H9 (cell line): Measurements from ENCODE around the gene MAP7. TPM values are rescaled to one million over a fixed set of nuclear protein-coding genes. Genes with fewer than 3 reads are reported as not detected.

Experiments
- DNase-seq: peaks from one replicate; pipeline ENCODE4 v3.0.0-alpha.2; 2017
- H2AFZ ChIP-seq: one replicate; pipeline ENCODE4 v1.6.1; 2013; ENCODE audit warnings: mild to moderate bottlenecking, low read length, control low read depth, moderate library complexity
- H2AK5ac ChIP-seq: 2 replicates; pipeline ENCODE4 v1.6.1; 2013; ENCODE audit warnings: low read length, control low read depth, mixed read lengths; ENCODE audit not compliant: insufficient read length
- H2BK120ac ChIP-seq: one replicate; pipeline ENCODE4 v1.6.1; 2013; ENCODE audit warnings: low read depth, mild to moderate bottlenecking, low read length, control low read depth, inconsistent platforms; ENCODE audit not compliant: poor library complexity, severe bottlenecking
- H2BK12ac ChIP-seq: 2 replicates; pipeline ENCODE4 v1.6.1; 2013; ENCODE audit warnings: low read length, control low read depth, mixed read lengths, low read depth; ENCODE audit not compliant: insufficient read length
- H2BK15ac ChIP-seq: 2 replicates; pipeline ENCODE4 v1.6.1; 2013; ENCODE audit warnings: low read depth, low read length, control low read depth
- H2BK20ac ChIP-seq: one replicate; pipeline ENCODE4 v1.6.1; 2013; ENCODE audit warnings: low read depth, mild to moderate bottlenecking, low read length, control low read depth, inconsistent platforms; ENCODE audit not compliant: poor library complexity, severe bottlenecking
- H2BK5ac ChIP-seq: 2 replicates; pipeline ENCODE4 v1.6.1; 2013; ENCODE audit warnings: low read length, control low read depth, mixed read lengths; ENCODE audit not compliant: insufficient read length
- H3K14ac ChIP-seq: 2 replicates; pipeline ENCODE4 v1.6.1; 2013; ENCODE audit warnings: low read length, control low read depth; ENCODE audit not compliant: insufficient read depth
- H3K18ac ChIP-seq: 2 replicates; pipeline ENCODE4 v1.6.1; 2013; ENCODE audit warnings: low read depth, mild to moderate bottlenecking, mixed read lengths, low read length, control low read depth; ENCODE audit not compliant: insufficient read length
- H3K23ac ChIP-seq: 2 replicates; pipeline ENCODE4 v1.6.1; 2013; ENCODE audit warnings: low read length, control low read depth, mixed read lengths, low read depth; ENCODE audit not compliant: insufficient read length
- H3K23me2 ChIP-seq: 2 replicates; pipeline ENCODE4 v1.6.1; 2013; ENCODE audit warnings: low read depth, mild to moderate bottlenecking, mixed read lengths, low read length, control low read depth; ENCODE audit not compliant: insufficient read length, poor library complexity, severe bottlenecking
- H3K27ac ChIP-seq: 2 replicates; pipeline ENCODE4 v1.5.1; 2013; ENCODE audit warnings: low read length, control low read depth, mixed read lengths, low read depth; ENCODE audit not compliant: insufficient read length
- H3K27me3 ChIP-seq: 2 replicates; pipeline ENCODE4 v1.6.1; 2013; ENCODE audit warnings: low read length, control low read depth, inconsistent platforms; ENCODE audit not compliant: insufficient read depth
- H3K4ac ChIP-seq: 2 replicates; pipeline ENCODE4 v1.6.1; 2013; ENCODE audit warnings: low read depth, mild to moderate bottlenecking, control low read depth, inconsistent platforms, low read length, moderate library complexity
- H3K4me1 ChIP-seq: 2 replicates; pipeline ENCODE4 v1.6.1; 2013; ENCODE audit warnings: low read length, control low read depth, inconsistent platforms; ENCODE audit not compliant: insufficient read depth
- H3K4me2 ChIP-seq: 2 replicates; pipeline ENCODE4 v1.6.1; 2013; ENCODE audit warnings: low read length, control low read depth, mixed read lengths; ENCODE audit not compliant: insufficient read length, insufficient read depth
- H3K56ac ChIP-seq: 2 replicates; pipeline ENCODE4 v1.6.1; 2013; ENCODE audit warnings: low read depth, mild to moderate bottlenecking, mixed read lengths, low read length, control low read depth; ENCODE audit not compliant: insufficient read length
- H3K79me1 ChIP-seq: 2 replicates; pipeline ENCODE4 v1.6.1; 2013; ENCODE audit warnings: low read depth, mild to moderate bottlenecking, moderate library complexity, low read length, control low read depth, inconsistent platforms; ENCODE audit not compliant: insufficient read depth, poor library complexity, severe bottlenecking
- H3K79me2 ChIP-seq: 2 replicates; pipeline ENCODE4 v1.6.1; 2013; ENCODE audit warnings: low read length, control low read depth, inconsistent platforms; ENCODE audit not compliant: insufficient read depth
- H3K9ac ChIP-seq: 2 replicates; pipeline ENCODE4 v1.6.1; 2013; ENCODE audit warnings: low read length, control low read depth, mixed read lengths; ENCODE audit not compliant: insufficient read length; ENCODE audit errors: extremely low read depth
- H3K9me3 ChIP-seq: one replicate; pipeline ENCODE4 v1.6.1; 2013; ENCODE audit warnings: low read depth, low read length, inconsistent platforms; ENCODE audit not compliant: control insufficient read depth
- H3T11ph ChIP-seq: one replicate; pipeline ENCODE4 v1.6.1; 2013; ENCODE audit warnings: mild to moderate bottlenecking, low read length, control low read depth, inconsistent platforms
- H4K20me1 ChIP-seq: one replicate; pipeline ENCODE4 v1.6.1; 2013; ENCODE audit not compliant: control insufficient read depth, insufficient read length, insufficient read depth
- H4K5ac ChIP-seq: 2 replicates; pipeline ENCODE4 v1.6.1; 2013; ENCODE audit warnings: low read depth, mild to moderate bottlenecking, mixed read lengths, low read length, control low read depth; ENCODE audit not compliant: insufficient read length
- H4K8ac ChIP-seq: replicated peaks from 2 replicates; pipeline ENCODE4 v1.6.1; 2013; ENCODE audit warnings: low read length, control low read depth, mixed read lengths, low read depth; ENCODE audit not compliant: insufficient read length
- H4K91ac ChIP-seq: 2 replicates; pipeline ENCODE4 v1.6.1; 2013; ENCODE audit warnings: low read depth, mild to moderate bottlenecking, moderate library complexity, mixed read lengths, low read length, control low read depth; ENCODE audit not compliant: insufficient read length
- H3K27ac Mint-ChIP-seq, 3 experiments: 2 replicates in 2 of 3; 3 replicates in 1 of 3; pipeline ENCODE4 v1.8.0; 2020 to 2021; ENCODE audit warnings: mixed read lengths in 3 of 3, mild to moderate bottlenecking in 1 of 3, moderate library complexity in 1 of 3
- H3K27me3 Mint-ChIP-seq: 2 replicates; pipeline ENCODE4 v1.8.0; 2021; ENCODE audit warnings: low read depth, mild to moderate bottlenecking, moderate library complexity, mixed read lengths
- H3K36me3 Mint-ChIP-seq, 3 experiments: 2 replicates in 2 of 3; 3 replicates in 1 of 3; pipeline ENCODE4 v1.8.0; 2020 to 2021; ENCODE audit warnings: low read depth in 3 of 3, mixed read lengths in 3 of 3; ENCODE audit not compliant: insufficient read depth in 1 of 3
- H3K4me1 Mint-ChIP-seq, 2 experiments: 2 replicates each; pipeline ENCODE4 v1.8.0; 2020; ENCODE audit warnings: mixed read lengths in 2 of 2
- H3K4me3 Mint-ChIP-seq, 2 experiments: 2 replicates in 1 of 2; 3 replicates in 1 of 2; pipeline ENCODE4 v1.8.0; 2020 to 2021; ENCODE audit warnings: mild to moderate bottlenecking in 2 of 2, mixed read lengths in 2 of 2, moderate library complexity in 1 of 2
- H3K9me3 Mint-ChIP-seq, 2 experiments: 2 replicates in 1 of 2; 3 replicates in 1 of 2; pipeline ENCODE4 v1.8.0; 2020; ENCODE audit warnings: mild to moderate bottlenecking in 2 of 2, mixed read lengths in 2 of 2, moderate library complexity in 1 of 2
- CTCF ChIP-seq: fragments of 200-600 bp; sonication (generic); conservative IDR thresholded peaks from 3 replicates; pipeline ENCODE4 v1.8.0; 2021; ENCODE audit warnings: antibody characterized with exemption, mild to moderate bottlenecking
- WGBS: extraction: QIAGEN DNeasy Blood & Tissue Kit; methylation state at CpG from one replicate; pipeline ENCODE4 v1.1.7; 2013; ENCODE audit warnings: missing lambda C conversion rate, low lambda C conversion rate, mixed read lengths; ENCODE audit not compliant: insufficient read length; ENCODE audit errors: extremely low coverage; 5-methylcytosine and 5-hydroxymethylcytosine counted together
- total RNA-seq: library from RNA; stranded (reverse); gene quantifications from 2 replicates; pipeline ENCODE4 v1.2.1, GENCODE V29; 2021

The MAP7 gene
- total RNA-seq, 1 experiment from 2014 or later: 51.1 TPM

GRCh38 chr6:136548582-136549299 lies 1.5 kb downstream of the MAP7 start:
- Histone ChIP-seq H3K4me2 (peak overlapping the region; percentile 92), H3K4ac (no peak overlapping the region), H2BK12ac (no peak overlapping the region), H4K20me1 (peaks cover 2% of the 10 kb centered on the region), H2AFZ (no peak overlapping the region), H2BK15ac (no peak overlapping the region), H3K79me2 (peaks cover 12% of the 10 kb centered on the region; the same call in 1 of the 2 replicates), H3K9ac (peak overlapping the region; percentile 62), H4K5ac (no peak overlapping the region), H4K91ac (no peak overlapping the region), H3K14ac (no peak overlapping the region), H3K18ac (no peak overlapping the region), H2BK5ac (no peak overlapping the region), H3K4me1 (peaks cover 8% of the 10 kb centered on the region; the same call in 1 of the 2 replicates), H2BK20ac (no peak overlapping the region), H4K8ac (no peak overlapping the region), H3K23ac (no peak overlapping the region), H3K27ac (no peak overlapping the region), H3K79me1 (peaks cover 3% of the 10 kb centered on the region), H3K56ac (no peak overlapping the region), H3T11ph (no peak overlapping the region), H3K27me3 (no peaks in the 10 kb centered on the region; the same call in 1 of the 2 replicates), H2BK120ac (no peak overlapping the region), H2AK5ac (no peak overlapping the region), H3K23me2 (peaks cover 14% of the 10 kb centered on the region), H3K9me3 (no peaks in the 10 kb centered on the region)
- Mint-ChIP-seq H3K27ac (peak overlapping the region in 1 of 3 experiments; percentile 4; a peak in 1 of 7 replicates), H3K27me3 (peaks cover 31% of the 10 kb centered on the region), H3K4me3 (peak overlapping the region; percentile 85 to 95), H3K36me3 (peaks cover 0 to 2% (median 0%) of the 10 kb centered on the region in 3 experiments; a peak in 1 of 7 replicates), H3K4me1 (peaks cover 47 to 51% of the 10 kb centered on the region in 2 experiments), H3K9me3 (no peaks in the 10 kb centered on the region)
- DNase-seq: no peak
- TF ChIP-seq CTCF: no peak
- WGBS: no CpG with 5 or more reads among the region's 14 CpGs
